Neural cell (in vitro differentiated cells): ENCODE data around the gene MRE11. TPM values are rescaled to one million over a fixed set of nuclear protein-coding genes. Genes with fewer than 3 reads are reported as not detected.
A peak's percentile ranks its signal among the peaks of the same experiment; 100 is the strongest.

ENCODE experiments used
- H2AFZ ChIP-seq: fragments of 200-600, 300-800 bp; sonication (generic), shearing (Covaris generic); 2 replicates; pipeline ENCODE4 v1.6.0; 2014; ENCODE audit warnings: low read depth, mild to moderate bottlenecking, antibody characterized with exemption, low read length, moderate library complexity
- H3F3A ChIP-seq: fragments of 200-600 bp; shearing (Covaris generic); 2 replicates; pipeline ENCODE4 v1.6.1; 2016; ENCODE audit warnings: mild to moderate bottlenecking, moderate library complexity, mixed read lengths, antibody characterized with exemption, low read length; ENCODE audit not compliant: insufficient read depth, poor library complexity, severe bottlenecking
- H3K27ac ChIP-seq: fragments of 200-600, 300-800 bp; sonication (generic), shearing (Covaris generic); 2 replicates; pipeline ENCODE4 v1.5.1; 2014; ENCODE audit warnings: mild to moderate bottlenecking, low read length, moderate library complexity
- H3K27me3 ChIP-seq: fragments of 300-800, 200-600 bp; sonication (generic), shearing (Covaris generic); 2 replicates; pipeline ENCODE4 v1.6.0; 2014; ENCODE audit warnings: mild to moderate bottlenecking, low read depth, low read length, moderate library complexity; ENCODE audit not compliant: insufficient read depth
- H3K36me3 ChIP-seq: fragments of 300-800, 200-600 bp; sonication (generic), shearing (Covaris generic); 2 replicates; pipeline ENCODE4 v1.5.1; 2014; ENCODE audit warnings: mild to moderate bottlenecking, antibody characterized with exemption, low read length, moderate library complexity; ENCODE audit not compliant: insufficient read depth
- H3K4me2 ChIP-seq: fragments of 300-800, 200-600 bp; sonication (generic), shearing (Covaris generic); 2 replicates; pipeline ENCODE4 v1.6.0; 2014; ENCODE audit warnings: mild to moderate bottlenecking, low read length
- H3K4me3 ChIP-seq: fragments of 300-800, 200-600 bp; sonication (generic), shearing (Covaris generic); 2 replicates; pipeline ENCODE4 v1.5.1; 2014; ENCODE audit warnings: mild to moderate bottlenecking, low read length, moderate library complexity
- H3K79me2 ChIP-seq: fragments of 200-600 bp; shearing (Covaris generic); replicated peaks from 2 replicates; pipeline ENCODE4 v1.6.0; 2014; ENCODE audit warnings: mild to moderate bottlenecking, low read length, moderate library complexity; ENCODE audit not compliant: insufficient read depth
- H3K9ac ChIP-seq: fragments of 300-800, 200-600 bp; sonication (generic), shearing (Covaris generic); 2 replicates; pipeline ENCODE4 v1.6.1; 2016; ENCODE audit warnings: mild to moderate bottlenecking, low read length, mixed read lengths
- H3K9me2 ChIP-seq: fragments of 200-600 bp; shearing (Covaris generic); 2 replicates; pipeline ENCODE4 v1.6.1; 2016; ENCODE audit warnings: mild to moderate bottlenecking, low read length, mixed read lengths; ENCODE audit not compliant: insufficient read depth
- H3K9me3 ChIP-seq: fragments of 200-600, 300-800 bp; sonication (generic), shearing (Covaris generic); 2 replicates; pipeline ENCODE4 v1.6.1; 2016; ENCODE audit warnings: mild to moderate bottlenecking, mixed run types, low read length, moderate library complexity, mixed read lengths
- H4K20me1 ChIP-seq: fragments of 200-600 bp; shearing (Covaris generic); 2 replicates; pipeline ENCODE4 v1.6.1; 2016; ENCODE audit warnings: mild to moderate bottlenecking, mixed run types; ENCODE audit not compliant: insufficient read depth
- CTCF ChIP-seq: fragments of 450-650 bp; IDR thresholded peaks from 2 replicates; pipeline ENCODE4 v1.5.1; 2014; ENCODE audit warnings: antibody characterized with exemption, mild to moderate bottlenecking, moderate library complexity; ENCODE audit not compliant: poor library complexity, severe bottlenecking
- EP300 ChIP-seq: fragments of 450-650 bp; conservative IDR thresholded peaks from 2 replicates; pipeline ENCODE4 v1.6.1; 2014; ENCODE audit warnings: antibody characterized with exemption, mild to moderate bottlenecking, moderate library complexity; ENCODE audit not compliant: poor library complexity, severe bottlenecking
- EZH2 ChIP-seq: fragments of 200-600, 300-800 bp; shearing (Covaris generic), sonication (generic); IDR thresholded peaks from 2 replicates; pipeline ENCODE4 v1.6.1; 2014; ENCODE audit warnings: antibody characterized with exemption, low read length, borderline replicate concordance, mild to moderate bottlenecking; ENCODE audit not compliant: insufficient read depth, poor library complexity, severe bottlenecking
- MXI1 ChIP-seq: fragments of 450-650 bp; conservative IDR thresholded peaks from 2 replicates; pipeline ENCODE4 v1.6.1; 2014; ENCODE audit warnings: antibody characterized with exemption, mild to moderate bottlenecking; ENCODE audit not compliant: poor library complexity, severe bottlenecking
- POLR2AphosphoS5 ChIP-seq: IDR thresholded peaks from 2 replicates; pipeline ENCODE4 v1.6.1; 2012
- RAD21 ChIP-seq: fragments of 450-650 bp; conservative IDR thresholded peaks from 2 replicates; pipeline ENCODE4 v1.6.1; 2014; ENCODE audit warnings: antibody characterized with exemption, mild to moderate bottlenecking, moderate library complexity
- REST ChIP-seq: IDR thresholded peaks from 2 replicates; pipeline ENCODE4 v1.6.1; 2012; ENCODE audit warnings: borderline replicate concordance
- SMC3 ChIP-seq: fragments of 450-650 bp; conservative IDR thresholded peaks from 2 replicates; pipeline ENCODE4 v1.6.1; 2014; ENCODE audit warnings: antibody characterized with exemption, mild to moderate bottlenecking, moderate library complexity; ENCODE audit not compliant: poor library complexity
- TAF1 ChIP-seq: IDR thresholded peaks from 2 replicates; pipeline ENCODE4 v1.6.1; 2012; ENCODE audit warnings: low read depth
- polyA minus RNA-seq: library from RNA; depleted of rRNA, polyadenylated mRNA; stranded (reverse); fragments of >200 nt; gene quantifications from 2 replicates; pipeline ENCODE4 v1.2.3, GENCODE V29; 2014
- polyA plus RNA-seq: library from polyadenylated mRNA; depleted of rRNA; stranded (reverse); fragments of >200 nt; gene quantifications from 2 replicates; pipeline ENCODE4 v1.2.3, GENCODE V29; 2014

Gene MRE11
- polyA plus RNA-seq, result 4.3 and 5.1 TPM in 2 replicates
- 11.9 and 15.3 TPM in 2 replicates for polyA minus RNA-seq

- H2AFZ ChIP-seq, result peak within 1 kb of the TSS; percentile 96
- H3K9me2 ChIP-seq, result no peaks in the 10 kb centered on the region
- peak within 1 kb of the TSS; percentile 76 for H3K9ac ChIP-seq
- H3K27ac ChIP-seq, result peak within 1 kb of the TSS; percentile 68
- H3K4me3 ChIP-seq, result peak within 1 kb of the TSS; percentile 83
- no peaks in the 10 kb centered on the region for H3K9me3 ChIP-seq
- H3K79me2 ChIP-seq, result peaks cover 9% of the 10 kb centered on the region
- H4K20me1 ChIP-seq, result no peaks in the 10 kb centered on the region
- H3K27me3 ChIP-seq, result no peaks in the 10 kb centered on the region
- peak within 1 kb of the TSS; percentile 96 for H3K4me2 ChIP-seq
- no peaks in the 10 kb centered on the region for H3F3A ChIP-seq
- TF ChIP-seq POLR2AphosphoS5, result peak; percentile 79
- no peak for TF ChIP-seq CTCF
- TF ChIP-seq TAF1, result no peak
- TF ChIP-seq MXI1, result peak; percentile 97
- peak; percentile 6 for TF ChIP-seq RAD21
- no peak for TF ChIP-seq REST
- no peak for TF ChIP-seq EZH2
- TF ChIP-seq SMC3, result peak; percentile 49
- peak; percentile 48 for TF ChIP-seq EP300
- H3K36me3 ChIP-seq, result peaks cover 5% of the 10 kb centered on the region
Observed at GRCh38 chr11:94493281-94494125, at the start of gene MRE11, which contains the start of gene ANKRD49. Gene MRE11, minus strand, starts transcription at chr11:94493844. Its CDS starts 1,043 bp downstream, at chr11:94492801. Gene ANKRD49, plus strand, starts transcription at chr11:94493984. Its CDS starts 2,710 bp downstream, at chr11:94496694.

GRCh38 chr11:94539420-94539819, 45.8 kb upstream of the MRE11 start:
- H3K4me3 ChIP-seq, result no peak overlapping the region
- H3K36me3 ChIP-seq, result no peaks in the 10 kb centered on the region
- no peak overlapping the region for H3K4me2 ChIP-seq
- TF ChIP-seq EP300 (no peak), SMC3 (no peak), TAF1 (no peak), RAD21 (no peak), CTCF (no peak), REST (no peak), EZH2 (no peak), MXI1 (no peak), POLR2AphosphoS5 (no peak)
- no peak overlapping the region for H3K9ac ChIP-seq
- no peaks in the 10 kb centered on the region for H3F3A ChIP-seq
- H3K79me2 ChIP-seq, result no peaks in the 10 kb centered on the region
- no peak overlapping the region for H2AFZ ChIP-seq
- H3K9me3 ChIP-seq, result no peaks in the 10 kb centered on the region
- H4K20me1 ChIP-seq, result no peaks in the 10 kb centered on the region
- no peak overlapping the region for H3K27ac ChIP-seq
- H3K27me3 ChIP-seq, result peaks cover 15% of the 10 kb centered on the region
- H3K9me2 ChIP-seq, result no peaks in the 10 kb centered on the region
